Activated CD4-positive, CD25-positive, alpha-beta regulatory T cell (primary cell): Measurements from ENCODE around the gene KRTAP29-1.
"Not testable (repeated sequence)": the region's sequence is repeated elsewhere in the genome, so short reads cannot be mapped to it uniquely, and the experiment has no call there.

Experiments used
- DNase-seq, 4 experiments: peaks; one replicate each; lab custom pipeline; 2025; lab: John Stamatoyannopoulos, UW

The KRTAP29-1 gene

GRCh38 chr17:41298458-41299135, 4.1 kb downstream of the KRTAP29-1 start:
- no peak for DNase-seq

- no peak for DNase-seq
These were observed 5.8 kb downstream of the KRTAP29-1 start for GRCh38 chr17:41296846-41297245.

DNA sequence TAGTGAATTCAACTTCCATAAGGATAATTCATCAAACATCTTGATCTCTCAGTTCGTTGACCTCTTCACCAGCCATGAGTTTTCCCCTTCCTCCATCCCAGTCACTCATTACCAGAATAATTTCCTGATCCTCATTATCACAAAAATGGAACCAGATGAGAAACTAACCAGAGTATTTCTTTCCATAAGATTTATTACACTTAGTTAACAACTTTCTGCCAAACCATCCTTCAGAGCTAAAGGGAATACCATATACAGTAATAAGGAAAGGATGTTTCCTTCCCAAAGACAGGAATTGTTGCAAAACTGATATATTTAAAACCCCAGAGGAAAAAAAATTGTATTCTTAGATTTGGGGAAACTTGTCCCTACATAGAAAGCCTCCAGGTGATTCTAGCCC, 8.6 kb downstream of the KRTAP29-1 start:
- DNase-seq = no peak

DNA sequence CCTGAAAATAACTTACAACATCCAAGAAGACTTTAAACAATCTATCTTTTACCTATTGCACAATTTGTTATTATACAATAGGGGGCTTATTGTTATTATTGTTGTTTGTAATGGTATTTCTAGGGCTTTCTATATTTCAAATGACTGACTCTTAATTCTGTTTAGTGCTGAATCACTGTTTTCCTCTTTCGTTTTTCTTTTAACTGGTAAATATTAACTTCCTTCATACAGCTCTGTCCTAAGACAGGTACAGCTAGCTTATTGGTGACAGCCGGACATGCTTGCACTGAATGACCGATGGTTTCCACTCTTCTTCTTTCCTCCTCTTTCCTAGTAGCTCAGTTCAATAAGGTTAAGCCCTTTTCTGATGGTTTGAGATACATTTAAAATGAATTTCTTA, 15.6 kb downstream of the KRTAP29-1 start:
- DNase-seq = no peak

GRCh38 chr17:41284546-41284945, 18.1 kb downstream of the KRTAP29-1 start:
- no peak for DNase-seq

DNA sequence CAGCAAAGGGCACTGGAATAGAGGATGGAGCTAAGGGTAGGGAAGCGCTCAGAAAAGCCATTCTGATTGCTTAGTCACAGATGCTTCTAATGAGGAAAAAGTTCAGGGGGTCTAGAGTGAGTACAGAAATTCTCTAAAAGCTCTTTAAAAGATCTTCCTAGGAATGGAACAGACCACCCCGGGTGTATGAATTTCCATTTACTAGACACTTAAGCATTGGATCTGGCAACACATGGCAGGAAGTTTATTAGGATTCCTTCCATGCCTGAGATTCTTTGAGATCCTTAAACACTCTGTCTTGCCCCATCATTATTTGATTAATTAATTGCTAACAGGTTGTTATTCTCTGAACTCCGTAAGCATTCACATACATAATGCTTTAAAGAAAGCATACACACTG, 18.6 kb downstream of the KRTAP29-1 start:
- no peak for DNase-seq

GRCh38 chr17:41278176-41278955, 24.3 kb downstream of the KRTAP29-1 start:
- DNase-seq = no peak

DNA sequence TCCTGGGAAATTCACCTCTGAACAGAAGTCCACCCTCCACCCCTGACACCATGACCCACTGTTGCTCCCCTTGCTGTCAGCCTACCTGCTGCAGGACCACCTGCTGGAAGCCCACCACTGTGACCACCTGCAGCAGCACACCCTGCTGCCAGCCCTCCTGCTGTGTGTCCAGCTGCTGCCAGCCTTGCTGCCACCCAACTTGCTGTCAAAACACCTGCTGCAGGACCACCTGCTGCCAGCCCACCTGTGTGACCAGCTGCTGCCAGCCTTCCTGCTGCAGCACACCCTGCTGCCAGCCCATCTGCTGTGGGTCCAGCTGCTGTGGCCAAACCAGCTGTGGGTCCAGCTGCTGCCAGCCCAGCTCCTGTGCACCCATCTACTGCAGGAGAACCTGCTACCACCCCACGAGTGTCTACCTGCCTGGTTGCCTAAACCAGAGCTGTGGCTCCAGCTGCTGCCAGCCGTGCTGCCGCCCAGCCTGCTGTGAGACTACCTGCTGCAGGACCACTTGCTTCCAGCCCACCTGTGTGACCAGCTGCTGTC, 26.9 kb downstream of the KRTAP29-1 start, which contains the start of gene KRTAP9-7:
TSS of gene KRTAP9-7 (plus strand) at position 51 of the 543 bp plus-strand sequence. CDS start at position 51, 0 bp downstream.
- DNase-seq = not testable (repeated sequence)

DNA sequence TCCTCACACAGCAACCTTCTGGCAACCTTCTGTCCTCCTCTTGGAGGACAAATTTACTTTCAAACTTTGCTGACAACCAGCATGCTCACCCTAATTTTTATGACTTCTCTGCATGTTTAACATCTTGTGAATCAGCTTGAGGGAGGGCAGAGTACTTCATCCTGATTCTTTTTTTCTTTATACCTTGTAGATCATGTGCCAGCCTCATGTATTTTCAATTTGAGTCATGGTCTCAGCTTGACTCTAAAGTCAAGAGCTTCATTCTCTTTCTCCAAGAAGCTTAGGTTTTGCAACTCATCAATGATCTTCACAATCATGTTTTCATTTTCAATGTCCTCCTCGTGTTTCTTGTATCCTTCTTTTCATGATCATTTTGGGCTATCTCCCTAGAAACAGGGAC, 30.8 kb downstream of the KRTAP29-1 start:
- DNase-seq = no peak

DNA sequence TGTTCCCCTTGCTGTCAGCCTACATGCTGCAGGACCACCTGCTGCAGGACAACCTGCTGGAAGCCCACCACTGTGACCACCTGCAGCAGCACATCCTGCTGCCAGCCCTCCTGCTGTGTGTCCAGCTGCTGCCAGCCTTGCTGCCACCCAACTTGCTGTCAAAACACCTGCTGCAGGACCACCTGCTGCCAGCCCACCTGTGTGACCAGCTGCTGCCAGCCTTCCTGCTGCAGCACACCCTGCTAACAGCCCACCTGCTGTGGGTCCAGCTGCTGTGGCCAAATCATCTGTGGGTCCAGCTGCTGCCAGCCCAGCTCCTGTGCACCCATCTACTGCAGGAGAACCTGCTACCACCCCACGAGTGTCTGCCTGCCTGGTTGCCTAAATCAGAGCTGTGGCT, 31.3 kb downstream of the KRTAP29-1 start:
- not testable (repeated sequence) for DNase-seq

DNA sequence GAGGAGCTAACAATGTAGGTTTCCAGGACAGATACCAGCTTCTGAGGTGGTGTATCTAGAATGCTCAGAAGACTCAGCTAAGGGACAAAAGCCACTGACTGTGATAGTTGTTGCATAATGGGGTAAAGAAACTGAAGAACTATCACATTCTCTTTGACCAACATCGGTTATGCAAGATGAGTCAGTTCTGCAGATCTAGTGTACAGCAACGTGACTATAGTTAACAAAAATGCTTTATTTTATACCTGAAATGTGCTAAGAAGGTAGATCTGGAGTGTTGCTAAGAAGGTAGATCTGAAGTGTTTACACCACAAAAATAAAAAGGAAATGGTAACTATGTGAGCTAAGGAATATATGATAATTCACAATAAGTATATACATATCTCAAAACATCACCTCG, 34.9 kb downstream of the KRTAP29-1 start:
- DNase-seq = no peak

GRCh38 chr17:41265078-41265477, 37.6 kb downstream of the KRTAP29-1 start, which contains the start of gene KRTAP9-6:
Gene KRTAP9-6, plus strand, starts transcription at chr17:41265378. Its CDS starts 0 bp downstream, at chr17:41265378.
- no peak for DNase-seq

DNA sequence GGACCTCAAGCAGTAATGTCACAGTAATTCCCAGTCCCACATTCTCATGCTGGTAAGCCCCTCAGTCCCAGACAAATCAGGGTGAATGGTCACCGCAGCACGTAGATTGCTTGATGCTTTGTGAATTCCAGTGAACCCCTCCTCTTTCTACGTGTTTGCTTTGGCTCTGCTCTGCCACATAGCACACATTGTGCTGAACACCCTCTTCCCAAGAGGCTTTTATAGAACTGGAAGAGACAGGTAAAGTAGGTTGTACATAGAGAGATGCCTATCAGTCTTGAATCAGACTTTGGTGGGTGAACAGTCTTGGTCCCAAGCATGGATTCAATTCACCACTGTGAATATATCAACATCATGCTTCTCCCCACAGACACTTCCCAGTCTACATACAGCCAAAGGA, 38.1 kb downstream of the KRTAP29-1 start:
- no peak for DNase-seq

DNA sequence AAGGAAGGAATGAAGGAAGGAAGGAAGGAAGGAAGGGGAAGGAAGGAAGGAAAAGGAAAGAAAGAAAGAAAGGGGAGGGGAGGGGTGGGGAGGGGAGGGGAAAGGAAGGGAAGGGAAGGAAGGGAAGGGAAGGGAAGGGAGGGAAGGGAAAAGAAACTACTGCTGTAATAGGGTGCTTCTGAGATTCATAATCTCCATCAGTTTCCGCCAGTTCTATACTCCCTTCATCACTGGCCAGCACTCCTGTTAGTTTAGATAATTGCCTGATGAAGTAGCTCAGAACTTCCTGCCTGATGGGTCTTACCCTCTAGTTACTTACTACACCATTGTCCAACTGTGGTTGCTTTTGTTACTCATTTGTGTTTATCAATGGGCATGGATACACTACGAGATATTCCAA, 39.4 kb downstream of the KRTAP29-1 start:
- DNase-seq = no peak

- DNase-seq = no peak
These were observed 44.2 kb downstream of the KRTAP29-1 start for GRCh38 chr17:41258406-41258805.

GRCh38 chr17:41256291-41256685, 46.4 kb downstream of the KRTAP29-1 start:
- no peak for DNase-seq

DNA sequence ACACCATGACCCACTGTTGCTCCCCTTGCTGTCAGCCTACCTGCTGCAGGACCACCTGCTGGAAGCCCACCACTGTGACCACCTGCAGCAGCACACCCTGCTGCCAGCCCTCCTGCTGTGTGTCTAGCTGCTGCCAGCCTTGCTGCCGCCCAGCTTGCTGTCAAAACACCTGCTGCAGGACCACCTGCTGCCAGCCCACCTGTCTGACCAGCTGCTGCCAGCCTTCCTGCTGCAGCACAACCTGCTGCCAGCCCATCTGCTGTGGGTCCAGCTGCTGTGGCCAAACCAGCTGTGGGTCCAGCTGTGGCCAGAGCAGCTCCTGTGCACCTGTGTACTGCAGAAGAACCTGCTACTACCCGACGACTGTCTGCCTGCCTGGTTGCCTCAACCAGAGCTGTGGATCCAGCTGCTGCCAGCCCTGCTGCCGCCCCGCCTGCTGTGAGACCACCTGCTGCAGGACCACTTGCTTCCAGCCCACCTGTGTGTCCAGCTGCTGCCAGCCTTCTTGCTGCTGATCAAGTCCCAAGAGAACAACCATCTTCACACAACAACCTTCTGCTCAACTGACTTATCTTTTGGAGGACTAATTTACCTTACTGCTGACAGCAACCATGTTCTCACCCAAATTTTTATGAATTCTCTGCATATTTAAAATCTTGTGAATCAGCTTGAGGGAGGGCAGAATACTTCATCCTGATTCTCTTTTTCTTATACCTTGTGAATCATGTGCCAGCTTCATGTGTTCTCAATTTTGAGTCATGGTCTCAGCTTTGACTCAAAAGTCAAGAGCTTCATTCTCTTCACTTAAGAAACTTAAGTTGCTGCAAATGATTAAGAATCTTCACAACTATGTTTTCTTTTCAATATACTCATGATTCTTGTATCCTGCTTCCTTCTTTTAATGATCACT, 47.0 kb downstream of the KRTAP29-1 start, which contains the start of gene KRTAP9-9:
TSS of gene KRTAP9-9 (plus strand) at position 4 of the 910 bp plus-strand sequence.
- not testable (repeated sequence) for DNase-seq

GRCh38 chr17:41254861-41255260, 47.8 kb downstream of the KRTAP29-1 start:
- no peak for DNase-seq
